Measurements from ENCODE around the gene UMAD1.
A peak's percentile ranks its signal among the peaks of the same experiment; 100 is the strongest.
"Not testable (repeated sequence)": the region's sequence is repeated elsewhere in the genome, so short reads cannot be mapped to it uniquely, and the experiment has no call there.

UMAD1 gene

GRCh38 chr7:7769710-7770627, 129.4 kb downstream of the UMAD1 start:
- DNase-seq, result no peak

- DNase-seq, result no peak
Measured at GRCh38 chr7:7771452-7771851, 130.9 kb downstream of the UMAD1 start.

DNA sequence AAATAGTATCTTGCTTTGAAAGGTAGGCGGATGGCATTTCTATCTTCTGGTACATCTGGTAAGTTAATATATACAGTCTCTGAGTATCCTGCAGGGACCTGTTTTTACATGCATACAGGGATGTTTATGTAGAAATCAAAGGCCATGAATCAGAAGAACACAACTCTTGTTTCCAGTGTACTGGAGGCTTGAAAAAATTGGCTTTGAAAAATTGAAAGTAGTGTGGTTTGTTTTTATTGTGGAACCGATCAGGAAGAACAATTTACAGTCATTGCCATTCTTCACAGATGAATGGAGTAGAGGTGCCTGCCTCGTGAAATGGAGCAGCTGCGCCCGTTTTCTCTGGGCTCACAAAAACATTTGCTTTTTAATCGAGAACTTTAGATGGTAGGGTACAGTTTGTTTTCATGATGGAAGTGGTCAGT, 131.9 kb downstream of the UMAD1 start:
- peak; percentile 75 for DNase-seq

GRCh38 chr7:7773334-7774309, 133.1 kb downstream of the UMAD1 start:
- no peak for DNase-seq

GRCh38 chr7:7779888-7780287, 139.3 kb downstream of the UMAD1 start:
- DNase-seq, result no peak

GRCh38 chr7:7783001-7783400, 142.4 kb downstream of the UMAD1 start:
- no peak for DNase-seq

GRCh38 chr7:7785344-7785973, 144.9 kb downstream of the UMAD1 start:
- no peak for DNase-seq

DNA sequence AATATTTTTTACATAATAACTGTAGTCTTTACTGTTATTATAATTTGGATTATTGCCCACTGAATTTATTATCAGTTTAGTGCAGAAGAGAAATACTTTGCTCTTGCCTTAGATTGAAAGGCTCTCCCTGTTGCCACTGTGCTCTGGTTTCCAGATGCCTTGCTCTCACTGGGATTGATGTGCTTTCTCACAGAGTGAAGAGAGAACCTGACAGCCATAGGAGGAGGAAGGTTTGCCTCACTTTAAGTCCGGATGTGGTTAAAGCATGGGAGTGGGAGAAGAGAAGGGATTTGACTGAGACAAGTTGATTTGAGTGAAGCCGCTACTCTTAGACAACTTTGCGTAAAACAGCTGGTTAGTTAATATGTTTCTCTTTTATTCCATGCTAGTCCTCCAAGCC, 146.0 kb downstream of the UMAD1 start:
- DNase-seq, result no peak

DNA sequence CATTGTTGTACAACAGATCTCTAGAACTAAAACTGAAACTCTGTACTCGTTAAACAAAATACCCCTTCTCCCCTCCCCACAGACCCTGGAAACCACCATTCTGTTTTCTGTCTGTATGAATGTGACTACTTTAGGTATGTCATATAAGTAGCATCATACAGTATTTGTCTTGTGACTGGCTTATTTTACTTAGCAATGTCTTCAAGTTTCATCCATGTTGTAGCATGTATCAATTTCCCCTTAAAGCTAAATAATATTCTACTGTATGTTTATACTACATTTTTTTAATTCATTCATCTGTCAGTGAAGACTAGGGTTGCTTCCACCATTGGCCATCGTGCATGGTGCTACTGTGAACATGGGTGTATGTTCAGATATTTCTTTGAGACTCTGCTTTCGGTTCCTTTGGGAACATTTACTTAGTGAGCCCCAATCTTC, 149.0 kb downstream of the UMAD1 start:
- no peak for DNase-seq

DNA sequence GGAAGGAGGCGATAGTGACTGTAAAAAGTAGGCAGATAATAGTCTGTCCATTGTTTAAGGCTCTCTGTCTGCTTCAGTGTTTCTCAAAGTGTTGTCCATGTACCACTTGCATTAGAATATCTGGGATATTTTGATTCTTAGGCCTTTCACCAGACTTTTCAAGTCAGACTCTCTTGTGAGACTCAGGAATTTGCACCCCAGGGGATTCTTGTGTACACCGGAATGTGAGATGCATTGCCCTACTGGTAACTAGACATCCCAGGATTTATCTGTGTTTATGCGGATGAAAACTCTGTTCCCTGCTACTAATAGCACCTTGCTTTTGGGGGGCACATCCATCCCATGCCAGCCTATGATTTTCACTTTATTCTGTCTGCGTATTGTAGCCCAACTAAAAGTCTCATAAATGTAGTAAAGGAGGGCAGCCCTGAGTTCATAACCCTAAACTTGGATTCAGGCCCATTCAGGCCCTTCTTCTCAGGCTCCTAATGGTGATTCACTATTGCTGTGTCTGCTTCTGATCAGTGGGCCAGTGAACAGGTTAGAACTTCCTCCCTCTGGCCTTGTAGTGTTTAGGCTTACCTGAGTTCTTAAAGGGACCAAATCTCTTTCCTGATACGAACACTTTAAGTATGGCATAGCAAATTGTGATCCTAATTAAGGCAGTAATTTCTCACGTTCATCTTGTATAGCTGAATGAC, 149.6 kb downstream of the UMAD1 start:
- DNase-seq, result no peak

- DNase-seq, result no peak
Measured at GRCh38 chr7:7791523-7791922, 151.0 kb downstream of the UMAD1 start.

DNA sequence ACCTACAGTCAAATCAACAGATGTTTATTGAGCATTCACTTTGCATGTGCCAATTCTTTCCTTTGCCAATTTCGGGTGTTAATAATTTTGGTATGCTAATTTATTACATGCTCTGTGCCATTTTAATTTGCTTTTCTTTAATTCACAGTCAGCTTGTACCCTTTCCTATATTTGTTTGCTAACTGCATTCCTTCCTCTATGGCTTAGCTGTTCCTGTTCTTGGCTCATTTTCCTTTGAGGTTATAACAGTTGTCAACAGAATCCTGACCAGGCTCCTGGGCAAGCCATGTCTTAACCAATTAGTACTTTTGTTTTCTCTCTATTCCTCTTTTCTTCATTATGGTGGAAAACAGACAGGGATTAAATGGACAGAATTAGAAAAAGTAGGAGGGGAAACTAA, 151.5 kb downstream of the UMAD1 start:
- no peak for DNase-seq

- no peak for DNase-seq
Measured at GRCh38 chr7:7793249-7793648, 152.7 kb downstream of the UMAD1 start.

DNA sequence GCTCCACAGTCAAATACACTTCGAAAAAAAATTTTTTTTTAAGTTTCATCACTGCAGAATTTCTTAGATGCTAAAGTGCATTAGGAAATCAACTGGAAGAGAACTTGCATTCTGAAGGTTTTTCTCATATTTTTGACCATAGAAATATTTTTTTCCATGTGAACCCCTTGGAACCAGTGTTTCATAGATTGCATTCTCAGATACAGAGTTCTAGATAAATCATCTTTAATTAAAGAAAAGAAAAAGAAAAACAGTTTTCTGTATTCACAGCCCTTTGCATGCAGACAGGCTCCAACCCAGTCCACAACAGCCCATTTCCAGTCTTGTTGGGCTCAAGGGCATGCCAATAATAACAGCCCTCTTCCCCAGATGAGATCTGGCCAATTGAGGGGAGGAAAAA, 153.4 kb downstream of the UMAD1 start:
- no peak for DNase-seq

GRCh38 chr7:7795203-7795602, 154.7 kb downstream of the UMAD1 start:
- no peak for DNase-seq

GRCh38 chr7:7795630-7796121, 155.1 kb downstream of the UMAD1 start:
- DNase-seq, result no peak

DNA sequence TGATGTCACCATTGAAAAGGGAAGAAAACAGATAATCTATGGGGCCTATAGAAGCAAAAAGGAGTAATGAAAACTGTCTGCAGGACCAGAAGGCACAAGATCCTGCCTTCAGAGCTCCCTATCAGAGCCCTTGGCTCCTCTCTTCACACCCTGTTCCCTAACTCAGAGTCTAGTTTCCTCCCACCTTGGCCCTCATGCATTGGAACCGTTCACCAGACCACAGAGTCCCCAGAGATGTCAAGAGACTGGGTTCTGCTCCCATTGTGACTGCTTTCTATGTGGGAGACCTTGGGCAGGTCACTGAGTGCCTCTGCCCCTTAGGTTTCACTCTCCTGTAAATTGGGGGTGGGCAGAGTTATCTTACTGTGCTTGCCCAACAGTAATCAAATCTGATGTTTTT, 158.0 kb downstream of the UMAD1 start:
- DNase-seq, result no peak

DNA sequence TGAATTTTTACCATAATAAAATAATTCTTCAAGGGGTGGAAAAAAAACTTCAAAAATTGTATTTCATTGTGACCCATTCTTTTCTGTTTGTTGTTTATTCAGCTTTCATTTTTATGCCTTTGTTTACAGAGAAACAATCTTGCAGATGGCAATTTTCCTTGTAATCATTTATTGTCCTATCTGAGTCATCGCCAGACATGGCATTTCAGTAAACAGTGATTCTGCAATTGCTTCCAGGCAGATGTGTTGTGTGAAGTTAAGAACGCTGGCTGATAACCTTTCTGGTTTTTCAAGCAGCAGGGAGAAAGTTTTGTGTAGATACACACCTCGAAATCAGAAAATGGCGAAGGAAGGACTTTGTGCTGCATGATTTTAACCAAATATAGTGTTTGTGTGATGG, 158.6 kb downstream of the UMAD1 start:
- DNase-seq, result no peak

GRCh38 chr7:7802531-7802930, 162.0 kb downstream of the UMAD1 start:
- no peak for DNase-seq

DNA sequence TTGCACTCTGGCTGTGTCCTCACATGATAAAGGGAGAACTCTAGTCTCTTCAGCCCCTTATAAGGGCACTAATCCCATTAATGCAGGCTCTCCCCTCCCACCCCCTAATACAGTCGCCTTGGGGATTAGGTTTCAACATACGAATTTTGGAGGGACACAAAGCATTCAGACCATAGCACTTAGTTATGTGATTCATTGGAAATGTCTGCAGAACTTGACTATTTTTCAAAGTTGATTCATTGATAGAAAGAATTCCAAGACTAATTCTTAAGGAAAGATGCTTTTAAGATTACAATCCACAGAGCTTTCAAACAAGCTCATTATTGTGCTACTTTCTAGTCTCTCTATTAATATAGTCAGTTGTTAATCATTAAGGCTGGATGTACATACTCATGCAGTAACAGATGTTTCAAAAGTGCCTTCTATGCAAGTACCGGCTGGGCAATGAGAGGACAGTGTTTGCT, 163.2 kb downstream of the UMAD1 start:
- no peak for DNase-seq

- not testable (repeated sequence) for DNase-seq
Measured at GRCh38 chr7:7804822-7805221, 164.3 kb downstream of the UMAD1 start.

GRCh38 chr7:7805511-7806153, 165.1 kb downstream of the UMAD1 start:
- no peak for DNase-seq
